Lower leg skin (tissue), 4 donors: ENCODE measurements around the gene PRKAR1A. TPM values are rescaled to one million over a fixed set of nuclear protein-coding genes. Genes with fewer than 3 reads are reported as not detected.

Source experiments
- DNase-seq, 2 donors: peaks; one replicate each; pipeline ENCODE4 v3.0.0-alpha.2; 2019; ENCODE audit warnings: low spot score in 2 of 2
- H3K4me3 ChIP-seq: fragments of 200-600 bp; sonication (generic); 2 replicates; pipeline ENCODE4 v1.5.1; 2017; ENCODE audit warnings: mild to moderate bottlenecking, low read depth; ENCODE audit not compliant: poor library complexity, severe bottlenecking
- CTCF ChIP-seq, 3 donors: fragments of 450-650 bp; IDR thresholded peaks; one replicate each; pipeline ENCODE4 v1.5.1; 2016; ENCODE audit warnings: antibody characterized with exemption in 3 of 3, mild to moderate bottlenecking in 3 of 3, moderate library complexity in 2 of 3
- POLR2A ChIP-seq, 2 donors: fragments of 450-650 bp; IDR thresholded peaks; one replicate each; pipeline ENCODE4 v1.6.1; 2016 to 2017; ENCODE audit warnings: antibody characterized with exemption in 2 of 2, mild to moderate bottlenecking in 1 of 2, moderate library complexity in 1 of 2
- WGBS, 2 donors: methylation state at CpG; one replicate each; pipeline ENCODE4 v1.1.5; 2018; 5-methylcytosine and 5-hydroxymethylcytosine counted together
- intact Hi-C: fragments of 100-400 bp; cut with DNase I; formaldehyde crosslinking; loops from one replicate; pipeline ENCODE4 v1.15.0; 2023; ENCODE audit warnings: low total_unique reads
- total RNA-seq, 4 donors: library from RNA; depleted of rRNA; stranded (reverse); fragments of >200 nt; gene quantifications; one replicate each; pipeline ENCODE4 v1.1.0, GENCODE V29; 2016

The PRKAR1A gene
- 100 to 1,000 TPM; 198 to 214 (median 207) TPM for total RNA-seq

GRCh38 chr17:68512247-68512959, at the start of gene PRKAR1A:
TSS of gene PRKAR1A (plus strand) at chr17:68512430. CDS start at chr17:68515400, 2,970 bp downstream.
- intact Hi-C loops = no loop called here
- TF ChIP-seq CTCF (IDR thresholded peaks at IDR 0.05) (no peak), POLR2A (IDR thresholded peaks at IDR 0.05) (peak in 1 of 2 donors; percentile 88)
- peak within 1 kb of the TSS; percentile 92 for H3K4me3 ChIP-seq
- peak; percentile 93 to 99 for DNase-seq
- 1% methylated on average over 58 to 61 of the region's 81 CpGs for WGBS, 2 donors

GRCh38 chr17:68463211-68464019, 48.8 kb upstream of the PRKAR1A start:
- DNase-seq = no peak
- no peak overlapping the region for H3K4me3 ChIP-seq
- TF ChIP-seq CTCF (IDR thresholded peaks at IDR 0.05) (no peak), POLR2A (IDR thresholded peaks at IDR 0.05) (no peak)
- intact Hi-C loops = loop anchor here (10.0 kb wide), 3 partner anchors 199 to 499 kb away; no protein-coding TSS in a partner anchor
- WGBS, 2 donors = 42 to 47% methylated on average over 6 of the region's 6 CpGs

- TF ChIP-seq CTCF (IDR thresholded peaks at IDR 0.05) = no peak
- TF ChIP-seq POLR2A (IDR thresholded peaks at IDR 0.05) = no peak
- WGBS, 2 donors = 58 to 64% methylated on average over 5 of the region's 5 CpGs
- intact Hi-C loops = loop anchor here (10.0 kb wide), 3 partner anchors 204 to 504 kb away; no protein-coding TSS in a partner anchor
- no peak overlapping the region for H3K4me3 ChIP-seq
- no peak for DNase-seq
Observed at GRCh38 chr17:68468334-68468733, 43.9 kb upstream of the PRKAR1A start.

GRCh38 chr17:68468788-68469187, 43.4 kb upstream of the PRKAR1A start:
- intact Hi-C loops = loop anchor here (10.0 kb wide), 3 partner anchors 204 to 504 kb away; no protein-coding TSS in a partner anchor
- TF ChIP-seq POLR2A (IDR thresholded peaks at IDR 0.05) (no peak), CTCF (IDR thresholded peaks at IDR 0.05) (no peak)
- H3K4me3 ChIP-seq = no peak overlapping the region
- 86 to 92% methylated on average over 1 of the region's 1 CpG for WGBS, 2 donors
- no peak for DNase-seq

- DNase-seq = no peak
- TF ChIP-seq CTCF (IDR thresholded peaks at IDR 0.05) (no peak), POLR2A (IDR thresholded peaks at IDR 0.05) (no peak)
- no peak overlapping the region for H3K4me3 ChIP-seq
- intact Hi-C loops = no loop called here
- 91 to 93% methylated on average over 1 of the region's 1 CpG for WGBS, 2 donors
Observed at GRCh38 chr17:68470961-68471360, 41.3 kb upstream of the PRKAR1A start.
